ENCODE data around the gene MMP24OS.

The MMP24OS gene

GRCh38 chr20:35305682-35306556 lies 28.0 kb upstream of the MMP24OS start:
- no peak for FAIRE-seq

- FAIRE-seq: no peak
These were observed 27.0 kb upstream of the MMP24OS start for GRCh38 chr20:35304956-35305355.

GRCh38 chr20:35303735-35304491 lies 26.0 kb upstream of the MMP24OS start:
- FAIRE-seq: no peak

DNA sequence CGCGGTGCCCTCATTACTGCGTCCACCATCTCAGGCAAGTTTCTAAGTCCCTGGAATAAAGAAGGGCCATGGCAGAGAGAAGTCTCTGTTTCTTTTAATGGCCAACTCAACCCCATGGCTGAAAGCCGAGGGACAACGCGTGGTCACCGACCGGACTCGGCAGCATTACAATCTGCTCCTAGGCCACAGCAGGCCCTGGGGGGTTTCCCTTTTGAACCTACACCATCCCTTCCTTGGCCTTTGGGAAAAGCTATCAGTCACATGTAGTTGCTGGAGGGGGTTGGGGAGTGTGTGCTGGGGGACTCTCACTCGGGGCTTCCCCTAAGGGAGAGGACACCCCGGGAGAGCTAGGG lies 25.4 kb upstream of the MMP24OS start:
- FAIRE-seq: no peak

GRCh38 chr20:35302421-35303335 lies 24.8 kb upstream of the MMP24OS start:
- no peak for FAIRE-seq

- FAIRE-seq: no peak
These were observed 23.5 kb upstream of the MMP24OS start for GRCh38 chr20:35301426-35301825.

DNA sequence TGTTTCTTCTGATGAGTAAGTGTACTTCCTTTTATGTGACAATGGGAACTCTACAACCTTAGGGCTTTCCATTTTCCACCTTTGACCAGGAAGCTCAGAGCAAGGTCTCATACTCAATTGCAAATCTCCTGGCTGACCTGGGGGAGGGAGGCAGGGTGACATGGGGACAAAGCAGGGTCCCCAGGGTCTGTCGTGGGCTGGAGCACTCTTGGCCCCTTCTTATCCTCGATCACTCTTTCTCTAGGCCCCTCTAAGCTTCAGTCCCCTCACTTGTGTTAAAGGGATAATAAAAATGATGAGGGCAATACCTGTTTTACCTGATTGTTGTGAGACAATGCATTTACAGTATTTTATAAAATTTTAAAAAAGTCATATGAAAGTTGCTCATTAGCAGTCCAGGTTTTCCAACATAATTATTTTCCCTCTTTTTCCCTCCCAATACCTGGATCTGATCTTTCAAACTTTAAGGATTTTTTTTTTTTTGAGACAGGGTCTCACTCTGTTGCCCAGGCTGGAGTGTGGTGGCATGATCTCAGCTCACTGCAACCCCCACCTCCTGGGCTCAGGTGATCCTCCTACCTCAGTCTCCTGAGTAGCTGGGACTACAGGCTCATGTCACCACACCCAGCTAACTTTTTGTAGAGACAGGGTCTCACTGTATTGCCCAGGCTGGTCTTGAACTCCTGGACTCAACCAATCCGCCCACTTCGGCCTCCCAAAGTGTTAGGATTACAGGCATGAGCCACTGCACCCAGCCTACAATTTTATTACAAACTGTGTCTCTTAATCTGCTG lies 22.7 kb upstream of the MMP24OS start:
- no peak for FAIRE-seq

DNA sequence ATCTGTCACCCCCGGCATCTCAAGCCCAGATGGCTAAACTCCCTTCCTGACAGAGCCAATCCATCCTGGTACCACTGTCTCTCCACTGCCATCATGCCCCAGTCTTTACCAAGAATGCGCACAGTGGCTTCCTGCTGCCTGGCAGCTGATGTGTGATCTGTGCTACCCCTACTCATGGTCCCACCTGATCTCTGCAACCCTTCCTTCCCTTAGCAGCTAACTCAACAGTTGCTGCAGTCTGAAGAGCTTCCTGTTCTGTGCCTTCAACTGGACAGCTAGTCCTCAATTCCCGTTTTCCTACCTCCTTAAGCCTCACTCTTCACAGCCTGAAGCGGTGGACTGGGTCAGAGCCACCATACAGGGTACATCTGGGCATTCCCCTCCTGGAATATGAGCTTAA lies 21.9 kb upstream of the MMP24OS start:
- FAIRE-seq: no peak

DNA sequence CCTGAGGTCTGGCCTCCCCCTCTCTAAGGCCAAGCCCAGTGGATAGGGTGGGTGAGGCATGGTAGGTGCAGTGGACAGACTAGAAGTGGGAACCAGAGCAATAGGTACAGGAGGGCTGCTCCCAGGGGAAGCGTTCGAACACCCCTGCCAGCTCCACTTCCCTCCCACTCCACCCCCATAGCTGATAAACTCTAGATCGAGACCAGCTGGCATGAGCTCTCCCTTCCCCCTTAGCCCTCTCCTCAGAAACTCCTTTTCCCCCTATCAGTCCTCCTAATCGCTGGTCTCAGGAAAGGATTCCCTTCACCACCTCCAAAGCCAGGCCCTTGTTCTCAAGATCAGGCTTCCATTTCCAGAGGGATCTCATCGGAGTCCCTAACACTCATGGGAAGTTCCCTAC lies 20.3 kb upstream of the MMP24OS start:
- no peak for FAIRE-seq

- FAIRE-seq: no peak
These were observed 19.8 kb upstream of the MMP24OS start for GRCh38 chr20:35297740-35298139.

GRCh38 chr20:35297155-35297554 lies 19.2 kb upstream of the MMP24OS start:
- no peak for FAIRE-seq

DNA sequence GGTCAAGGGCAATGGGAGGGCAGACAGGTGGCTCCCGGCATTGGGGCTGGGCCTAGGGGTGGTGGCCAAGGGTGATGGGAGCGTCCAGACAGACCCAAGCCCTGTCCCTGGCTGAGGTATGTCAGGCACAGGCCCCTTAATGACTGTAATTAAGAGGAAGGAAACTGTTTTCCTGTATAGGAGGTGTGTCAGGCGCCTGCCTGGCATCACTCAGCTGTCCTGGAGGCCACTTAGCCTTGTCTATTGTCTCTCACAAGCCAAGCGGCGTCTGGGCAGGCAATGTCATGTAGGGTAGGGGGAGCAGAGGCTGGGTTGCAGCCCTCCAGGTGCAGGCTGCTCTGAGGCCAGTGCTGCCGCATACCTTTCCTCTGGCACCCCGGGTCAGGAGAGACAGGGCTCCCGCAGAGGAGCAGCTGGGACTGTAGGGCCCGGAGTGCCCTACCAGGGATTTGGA lies 18.2 kb upstream of the MMP24OS start:
- FAIRE-seq: no peak

GRCh38 chr20:35295674-35296073 lies 17.8 kb upstream of the MMP24OS start:
- FAIRE-seq: no peak

DNA sequence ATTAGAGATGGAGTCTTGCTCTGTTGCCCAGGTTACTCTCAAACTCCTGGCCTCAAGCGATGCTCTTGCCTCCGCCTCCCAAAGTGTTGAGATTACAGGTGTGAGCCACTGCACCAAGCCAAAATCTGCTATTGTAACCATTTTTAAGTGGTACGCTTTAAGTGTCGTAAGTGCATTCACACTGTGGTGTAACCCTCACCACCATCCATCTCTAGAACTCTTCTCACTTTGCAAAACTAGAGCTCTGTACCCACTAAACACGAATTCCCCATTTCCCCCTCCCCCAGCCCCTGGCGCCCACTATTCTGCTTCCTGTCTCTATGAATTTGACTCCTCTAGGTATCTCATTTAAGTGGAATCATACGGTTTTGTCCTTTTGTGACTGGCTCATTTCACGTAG lies 17.1 kb upstream of the MMP24OS start:
- no peak for FAIRE-seq

DNA sequence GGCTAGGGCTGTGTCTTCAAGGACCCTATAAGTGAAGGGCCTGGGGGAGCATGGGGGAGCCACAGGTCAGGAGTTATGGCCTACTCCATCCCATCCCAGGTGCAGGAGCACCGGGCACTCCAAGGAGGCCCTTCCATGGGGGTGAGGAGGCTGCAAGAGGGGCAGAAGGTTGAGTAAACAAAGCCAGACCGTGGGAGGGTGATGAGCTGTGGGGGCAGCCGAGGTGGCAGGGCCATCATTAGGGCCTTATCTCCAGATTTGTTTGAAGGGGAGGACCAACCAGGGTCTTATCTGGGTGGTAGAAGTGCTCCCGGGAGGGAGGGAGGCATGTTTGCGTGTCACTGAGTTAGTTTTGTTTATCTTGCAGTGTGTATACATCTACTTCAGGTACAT lies 16.4 kb upstream of the MMP24OS start:
- FAIRE-seq: no peak

DNA sequence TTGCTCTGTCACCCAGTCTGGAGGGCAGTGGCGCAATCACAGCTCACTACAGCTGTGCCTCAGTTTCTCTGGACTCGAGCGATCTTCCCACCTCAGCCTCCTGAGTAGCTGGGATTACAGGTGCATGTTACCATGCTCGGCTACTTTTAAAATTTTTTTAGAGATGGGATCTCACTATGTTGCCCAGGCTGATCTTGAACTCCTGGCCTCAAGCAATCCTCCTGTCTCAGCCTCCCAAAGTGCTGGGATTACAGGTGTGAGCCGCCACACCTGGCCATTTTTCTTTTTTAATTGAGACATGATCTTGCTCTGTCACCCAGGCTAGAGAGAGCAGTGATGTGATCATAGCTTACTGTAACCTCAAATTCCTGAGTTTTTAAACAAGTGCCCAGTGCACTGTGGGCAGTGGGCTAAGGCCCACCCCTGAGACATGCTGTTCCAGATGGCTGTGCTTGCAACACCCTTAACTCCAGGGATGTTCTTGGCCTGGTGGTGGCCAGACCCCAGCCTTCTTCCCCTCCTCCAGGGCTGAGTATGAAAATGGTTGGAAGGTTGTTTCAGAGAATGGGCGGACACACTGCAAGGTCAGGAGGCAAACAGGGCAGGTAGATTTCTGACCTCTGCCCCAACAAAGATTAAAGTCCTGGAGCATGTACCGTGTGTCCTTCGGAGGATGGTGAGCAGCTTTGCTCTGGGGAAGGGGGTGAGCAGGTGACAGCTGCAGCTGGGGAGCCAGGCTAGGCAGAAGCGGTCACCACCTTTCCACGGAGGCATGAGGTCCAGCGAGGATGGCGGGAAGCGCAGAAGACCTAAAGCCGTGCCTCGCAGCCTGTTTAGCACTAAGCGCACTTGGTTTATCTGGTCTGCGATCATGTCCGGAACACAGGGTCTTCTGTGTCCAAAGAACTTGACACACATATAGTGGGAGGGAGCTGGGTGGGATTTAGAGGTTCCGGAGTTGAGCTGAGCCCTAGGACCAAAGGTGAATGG lies 15.7 kb upstream of the MMP24OS start:
- no peak for FAIRE-seq

DNA sequence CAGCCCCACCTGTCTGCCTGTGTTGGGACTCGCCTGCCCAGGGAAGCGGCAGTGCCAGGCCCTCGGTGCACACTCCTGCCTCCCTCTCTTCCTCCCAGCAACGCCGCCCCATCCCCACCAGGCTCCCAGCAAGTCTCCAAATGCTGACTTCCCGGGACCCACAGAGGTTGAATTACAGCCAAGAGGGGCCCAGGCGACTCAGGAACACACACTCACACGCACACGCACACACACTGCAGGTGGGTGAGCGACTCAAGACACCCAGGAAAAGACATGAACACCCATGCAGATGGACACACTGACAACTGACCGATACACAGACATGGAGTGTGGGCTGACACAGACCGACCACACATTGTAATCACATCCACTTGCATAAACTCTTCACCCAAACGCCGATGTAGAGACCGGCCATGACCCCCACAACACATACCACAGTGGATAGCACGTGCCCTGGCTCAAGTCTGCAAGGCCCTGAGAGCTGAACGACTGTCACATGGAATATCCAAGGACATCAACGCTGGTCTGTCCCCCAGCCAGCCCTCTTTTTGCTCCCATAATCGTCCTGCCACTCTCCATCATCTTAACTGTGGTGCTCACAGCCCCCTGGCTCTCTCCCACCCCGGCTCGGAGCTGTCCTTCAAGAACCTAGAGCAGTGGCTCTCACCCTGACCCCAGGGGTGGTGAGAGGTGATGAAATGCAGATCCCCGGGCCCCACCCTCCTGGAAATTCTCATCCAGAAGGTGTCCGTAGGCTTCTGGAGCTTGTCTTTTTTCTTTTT lies 14.8 kb upstream of the MMP24OS start:
- no peak for FAIRE-seq

DNA sequence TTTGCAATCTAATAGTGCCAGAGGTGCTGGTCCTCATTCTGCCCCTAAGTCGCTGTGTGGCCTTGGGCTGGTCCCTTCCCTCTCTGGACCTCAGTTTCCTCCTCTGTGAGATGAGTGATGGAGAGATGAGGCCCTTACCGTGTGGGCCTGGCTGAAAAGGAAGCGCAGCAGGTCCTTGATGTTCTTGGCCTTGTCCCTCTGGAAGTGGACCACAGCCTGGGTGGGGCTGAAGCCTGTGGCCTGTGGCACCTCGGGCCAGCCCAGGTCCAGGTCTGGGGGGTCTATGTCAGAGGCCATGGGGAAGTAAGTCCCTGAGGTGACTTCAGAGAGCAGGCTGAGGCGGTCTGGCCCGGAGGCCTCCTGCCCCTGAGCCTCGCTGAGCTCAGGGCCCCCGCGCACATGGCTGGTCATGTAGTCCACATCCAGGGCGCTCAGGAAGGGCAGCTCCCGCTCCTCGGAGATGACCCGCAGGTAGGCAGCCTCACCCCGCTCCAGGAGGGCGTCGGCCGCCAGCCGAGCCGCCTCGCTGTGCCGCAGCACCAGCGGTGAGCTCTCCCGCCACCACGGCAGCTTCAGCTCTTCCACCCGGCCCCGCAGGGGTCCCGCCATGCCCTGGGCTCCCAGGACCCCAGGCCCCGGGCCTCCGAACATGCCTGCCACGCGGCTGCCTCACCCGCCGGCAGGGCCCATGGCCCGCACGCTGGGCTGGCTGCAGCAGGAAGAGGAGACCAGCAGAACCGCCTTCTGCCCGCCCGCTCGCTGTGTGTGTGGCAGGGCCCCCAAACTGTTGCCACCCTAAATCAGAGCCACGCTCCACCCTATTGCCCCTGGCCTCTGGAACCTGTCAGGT lies 14.0 kb upstream of the MMP24OS start, which contains the start of gene FAM83C:
Gene FAM83C (minus strand): TSS at position 772 of the 850 bp plus-strand sequence. CDS start 121 bp downstream, at position 651.
- FAIRE-seq: no peak

DNA sequence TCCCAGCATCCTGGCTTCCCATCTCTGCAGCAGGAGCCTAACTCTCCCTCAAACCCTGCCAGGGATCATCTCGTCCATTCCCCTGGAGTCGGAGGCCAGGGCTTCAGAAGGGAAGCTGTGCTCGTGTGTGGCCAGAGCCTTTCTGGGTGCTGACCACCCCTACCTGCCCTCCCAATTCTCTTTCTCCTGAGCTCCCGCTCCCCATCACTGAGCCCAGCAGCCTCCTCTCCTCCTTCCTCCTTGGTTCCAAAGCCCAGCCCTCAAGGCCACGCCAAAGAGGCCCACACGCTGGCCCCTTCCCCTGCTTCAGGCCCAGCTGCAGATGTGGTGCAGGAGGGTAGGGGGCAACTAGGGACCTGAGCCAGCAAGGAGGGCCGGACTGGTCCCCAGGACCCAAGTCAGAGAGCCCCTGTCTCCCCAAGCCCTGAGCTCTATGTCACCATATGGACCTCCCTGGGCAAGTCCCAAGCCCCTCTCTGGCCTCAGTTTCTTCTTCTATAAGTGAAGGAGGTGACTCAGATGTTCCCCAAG lies 13.0 kb upstream of the MMP24OS start:
- FAIRE-seq: no peak

Data from TTC549 (cell line).